GM21526 (cell line): ENCODE data around the gene CCRL2.
"Not testable (repeated sequence)": the region's sequence is repeated elsewhere in the genome, so short reads cannot be mapped to it uniquely, and the experiment has no call there.

Experiments
- ATAC-seq: cut with Tn5 transposase; IDR thresholded peaks from one replicate; pipeline ENCODE4 v1.9.1; 2021; ENCODE audit warnings: moderate library complexity; ENCODE audit not compliant: unreplicated experiment, low FRiP score

CCRL2 gene

DNA sequence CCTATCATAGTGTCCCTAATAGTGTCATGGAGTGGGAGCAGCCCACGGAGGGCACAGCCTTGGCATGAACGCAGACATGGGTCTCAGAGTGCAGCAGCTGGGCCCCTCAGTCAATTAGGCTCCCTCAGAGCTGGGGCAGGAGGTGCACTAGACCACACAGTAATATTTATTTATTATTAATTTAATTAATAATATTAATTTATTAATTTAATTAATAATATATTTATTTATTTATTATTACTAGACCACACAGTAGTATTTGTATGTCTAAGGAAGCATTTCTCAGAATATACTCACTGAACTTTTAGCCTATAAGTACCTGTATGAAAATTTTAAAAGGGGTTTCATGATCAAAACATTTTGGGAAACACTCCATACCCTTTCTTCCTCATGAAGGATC, 5.5 kb upstream of the CCRL2 start:
- no peak for ATAC-seq

DNA sequence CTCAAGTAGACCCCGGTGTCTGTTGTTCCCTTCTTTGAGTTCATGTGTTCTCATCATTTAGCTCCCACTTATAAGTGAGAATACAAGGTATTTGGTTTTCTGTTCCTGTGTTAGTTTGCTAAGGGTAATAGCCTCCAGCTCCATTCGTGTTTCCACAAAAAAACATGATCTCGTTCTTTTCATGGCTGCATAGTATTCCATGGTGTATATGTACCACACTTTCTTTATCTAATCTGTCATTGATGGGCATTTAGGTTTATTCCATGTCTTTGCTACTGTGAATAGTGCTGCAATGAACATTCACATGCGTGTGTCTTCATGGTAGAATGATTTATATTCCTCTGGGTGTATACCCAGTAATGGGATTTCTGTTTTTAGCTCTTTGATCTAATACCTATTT, 4.2 kb upstream of the CCRL2 start:
- not testable (repeated sequence) for ATAC-seq

DNA sequence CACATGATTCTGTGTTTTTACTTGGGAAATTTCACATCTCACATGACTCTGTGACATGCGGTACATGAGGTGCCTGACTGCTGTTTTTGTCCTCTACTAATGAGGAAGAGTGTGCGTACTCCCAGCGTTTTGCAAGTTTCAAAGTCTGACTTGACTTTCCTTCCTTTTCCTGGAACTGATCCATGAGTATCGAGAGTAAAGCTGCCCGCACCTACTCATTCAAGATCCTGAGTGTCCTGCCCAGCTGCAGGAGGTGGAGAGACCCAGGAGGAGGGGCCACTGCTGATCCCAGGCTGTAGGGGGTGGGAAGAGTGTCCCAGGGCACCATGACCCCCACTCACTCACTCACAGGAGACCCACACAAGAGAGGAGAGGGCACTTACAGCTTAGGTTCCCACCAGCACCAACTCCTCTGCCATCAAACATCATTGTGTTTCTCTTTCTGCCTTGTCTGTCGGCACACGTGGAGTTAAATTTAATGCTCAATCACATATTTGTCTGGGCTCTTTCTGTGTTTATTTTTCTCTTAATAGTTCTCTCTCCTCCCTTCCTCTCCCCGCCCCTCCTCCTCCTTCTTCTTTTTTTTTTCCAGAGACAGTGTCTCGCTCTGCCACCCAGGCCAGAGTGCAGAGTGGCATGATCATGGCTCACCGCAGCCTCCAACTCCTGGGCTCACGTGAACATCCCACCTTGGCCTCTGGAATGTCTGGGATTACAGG, 1.6 kb upstream of the CCRL2 start:
- no peak for ATAC-seq

DNA sequence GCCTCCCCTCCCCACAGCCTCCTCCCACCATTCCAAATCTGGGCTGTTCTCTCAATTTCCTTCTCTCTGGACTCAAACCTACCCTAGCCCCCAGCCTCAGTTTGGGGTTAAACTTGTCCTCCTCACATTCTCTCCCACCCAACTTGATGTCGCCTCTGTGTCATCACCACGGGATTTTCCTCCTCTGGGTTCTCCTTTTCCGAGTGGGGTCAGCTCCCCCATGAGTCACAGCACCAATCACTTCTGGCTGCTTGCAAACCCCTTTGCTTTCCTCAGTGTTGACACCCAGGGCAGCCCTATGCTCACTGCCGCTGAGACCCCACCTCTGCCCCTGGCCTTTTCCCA, 644 bp upstream of the CCRL2 start:
- ATAC-seq: no peak

DNA sequence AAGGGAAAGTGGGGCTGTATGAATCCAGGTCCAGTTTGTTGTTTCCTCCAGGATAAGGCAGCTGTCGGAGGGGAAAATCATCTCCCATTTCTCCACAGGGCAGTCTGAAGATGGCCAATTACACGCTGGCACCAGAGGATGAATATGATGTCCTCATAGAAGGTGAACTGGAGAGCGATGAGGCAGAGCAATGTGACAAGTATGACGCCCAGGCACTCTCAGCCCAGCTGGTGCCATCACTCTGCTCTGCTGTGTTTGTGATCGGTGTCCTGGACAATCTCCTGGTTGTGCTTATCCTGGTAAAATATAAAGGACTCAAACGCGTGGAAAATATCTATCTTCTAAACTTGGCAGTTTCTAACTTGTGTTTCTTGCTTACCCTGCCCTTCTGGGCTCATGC, 911 bp downstream of the CCRL2 start:
- no peak for ATAC-seq

DNA sequence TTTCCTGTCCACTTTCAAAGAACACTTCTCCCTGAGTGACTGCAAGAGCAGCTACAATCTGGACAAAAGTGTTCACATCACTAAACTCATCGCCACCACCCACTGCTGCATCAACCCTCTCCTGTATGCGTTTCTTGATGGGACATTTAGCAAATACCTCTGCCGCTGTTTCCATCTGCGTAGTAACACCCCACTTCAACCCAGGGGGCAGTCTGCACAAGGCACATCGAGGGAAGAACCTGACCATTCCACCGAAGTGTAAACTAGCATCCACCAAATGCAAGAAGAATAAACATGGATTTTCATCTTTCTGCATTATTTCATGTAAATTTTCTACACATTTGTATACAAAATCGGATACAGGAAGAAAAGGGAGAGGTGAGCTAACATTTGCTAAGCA, 1.8 kb downstream of the CCRL2 start:
- ATAC-seq: no peak

DNA sequence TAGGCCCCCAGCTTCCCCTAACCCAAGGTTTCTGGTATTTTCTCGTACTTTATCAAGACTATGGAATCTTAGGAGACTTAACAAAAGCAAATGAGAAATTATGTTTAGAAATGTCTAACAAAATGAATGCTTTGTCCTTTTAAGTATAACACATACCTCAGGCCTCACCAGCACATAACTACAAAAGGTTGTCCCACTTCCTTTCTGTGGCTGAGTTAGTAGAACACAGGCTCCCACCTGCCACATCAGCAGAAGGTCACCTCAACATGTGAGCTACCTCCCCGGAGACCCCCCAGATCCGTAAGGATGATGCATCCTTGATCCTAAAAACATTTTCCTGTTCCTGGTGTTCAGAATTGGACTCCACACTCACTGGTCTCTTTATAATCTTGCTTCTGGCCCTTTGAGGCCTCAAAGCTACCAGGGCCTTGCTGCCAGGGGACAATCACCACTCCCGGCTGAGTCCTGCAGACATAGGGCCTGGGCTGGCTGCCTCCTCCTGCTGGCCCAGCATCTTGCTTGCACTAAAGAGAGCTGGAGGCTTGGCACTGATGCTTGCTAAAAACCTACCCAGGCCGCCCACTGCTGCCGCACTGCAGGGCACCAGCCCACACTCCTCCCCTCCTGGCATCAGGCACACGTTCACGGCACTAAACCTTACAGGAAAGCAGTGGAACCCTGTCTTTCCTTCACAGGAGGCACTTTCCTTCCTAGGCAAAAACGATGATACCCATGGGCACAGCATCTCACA, 2.9 kb downstream of the CCRL2 start:
- ATAC-seq: no peak

DNA sequence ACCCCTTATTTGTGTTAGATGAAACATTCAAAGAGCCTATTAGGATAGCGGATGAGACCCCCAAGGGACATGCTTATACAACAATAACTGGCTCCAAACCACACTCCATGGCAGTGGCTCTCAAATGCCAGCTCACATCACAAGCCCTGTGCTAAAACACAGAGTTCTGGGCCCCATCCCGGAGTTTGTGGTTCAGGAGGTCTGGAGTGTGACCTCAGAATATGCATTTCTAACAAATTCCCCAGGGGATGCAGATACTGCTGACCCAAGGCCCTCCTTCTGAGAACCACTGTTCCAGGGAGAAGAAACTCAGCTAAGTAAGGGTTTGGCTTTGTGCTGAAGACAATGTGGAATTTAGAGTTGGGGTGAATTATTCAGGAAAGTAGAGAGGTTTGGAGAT, 3.6 kb downstream of the CCRL2 start:
- ATAC-seq: no peak

DNA sequence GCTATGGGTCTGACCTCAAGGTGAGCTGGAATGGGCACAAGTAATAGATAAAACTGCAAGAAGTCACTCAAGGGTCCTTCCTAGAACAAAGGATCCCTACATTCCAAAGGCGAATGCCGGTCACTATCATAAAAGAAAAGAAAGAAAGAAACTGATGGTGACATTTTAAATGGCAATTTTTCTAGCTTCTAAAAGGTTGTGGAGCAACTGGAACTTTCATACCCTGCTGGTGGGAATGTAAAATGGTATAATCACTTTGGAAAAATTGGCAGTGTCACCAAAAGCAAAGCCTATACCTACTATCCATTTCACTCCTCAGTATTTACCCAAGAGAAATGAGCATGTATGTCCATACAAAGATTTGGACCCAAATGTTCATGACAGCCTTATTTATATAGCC, 4.2 kb downstream of the CCRL2 start:
- no peak for ATAC-seq

DNA sequence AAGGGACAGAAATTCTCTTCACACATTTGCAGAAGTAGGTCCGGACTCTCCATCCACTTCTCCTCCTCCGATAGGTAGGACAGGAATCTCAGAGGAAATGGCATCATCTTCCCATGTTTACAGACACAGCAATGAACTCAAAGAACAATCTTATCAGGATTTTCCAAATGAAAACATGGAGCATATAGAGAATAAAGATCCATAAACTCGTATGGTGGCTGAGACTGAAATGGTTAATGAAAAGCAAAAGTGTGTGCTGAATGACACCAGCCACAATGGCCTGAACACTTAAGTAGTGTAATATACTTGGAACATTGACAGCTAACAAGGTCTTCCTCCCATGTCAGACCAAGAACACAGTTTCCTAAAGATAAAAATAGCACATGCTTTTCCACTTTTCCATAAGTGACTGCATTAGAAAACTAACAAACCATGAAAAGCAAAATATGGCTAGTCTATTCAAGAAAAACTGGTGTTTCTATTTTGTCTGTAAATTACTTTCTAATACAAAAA, 5.8 kb downstream of the CCRL2 start:
- no peak for ATAC-seq

DNA sequence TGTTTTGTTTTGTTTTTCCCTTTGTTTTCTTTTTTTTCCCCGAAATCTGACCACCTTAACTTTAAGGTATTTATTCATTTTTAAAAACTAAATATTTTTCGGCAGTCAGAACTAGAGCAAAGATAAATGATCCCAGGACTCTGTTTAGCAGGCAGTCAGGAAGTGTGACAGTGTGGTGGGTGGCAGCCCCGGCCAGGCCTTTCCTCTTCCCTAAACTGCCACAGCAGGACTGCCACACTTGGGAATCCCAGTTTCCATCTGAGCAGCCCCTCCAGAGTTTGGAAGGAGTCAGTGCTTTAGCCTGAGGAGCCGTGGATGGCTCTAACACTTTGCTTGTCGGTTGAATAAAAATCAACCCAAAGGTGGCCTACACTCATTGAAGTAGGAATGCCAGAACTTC, 6.9 kb downstream of the CCRL2 start:
- ATAC-seq: no peak

DNA sequence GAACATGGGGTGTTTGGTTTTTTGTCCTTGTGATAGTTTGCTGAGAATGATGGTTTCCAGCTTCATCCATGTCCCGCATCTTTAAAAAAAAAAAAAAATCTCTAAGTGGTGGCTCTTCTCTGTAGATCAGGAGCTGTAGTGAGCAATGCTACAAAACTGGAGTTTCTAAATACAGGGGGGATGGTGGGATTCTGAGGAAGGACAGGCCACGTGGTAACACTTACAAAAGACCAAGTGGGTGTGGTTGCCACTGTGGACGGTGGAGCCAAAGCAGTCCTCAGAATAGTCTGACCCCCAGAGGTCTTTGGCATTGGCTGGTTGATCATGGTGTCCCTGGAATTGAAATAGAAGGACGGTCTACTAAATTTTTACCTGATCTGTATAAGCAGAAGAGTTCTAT, 7.7 kb downstream of the CCRL2 start:
- no peak for ATAC-seq

DNA sequence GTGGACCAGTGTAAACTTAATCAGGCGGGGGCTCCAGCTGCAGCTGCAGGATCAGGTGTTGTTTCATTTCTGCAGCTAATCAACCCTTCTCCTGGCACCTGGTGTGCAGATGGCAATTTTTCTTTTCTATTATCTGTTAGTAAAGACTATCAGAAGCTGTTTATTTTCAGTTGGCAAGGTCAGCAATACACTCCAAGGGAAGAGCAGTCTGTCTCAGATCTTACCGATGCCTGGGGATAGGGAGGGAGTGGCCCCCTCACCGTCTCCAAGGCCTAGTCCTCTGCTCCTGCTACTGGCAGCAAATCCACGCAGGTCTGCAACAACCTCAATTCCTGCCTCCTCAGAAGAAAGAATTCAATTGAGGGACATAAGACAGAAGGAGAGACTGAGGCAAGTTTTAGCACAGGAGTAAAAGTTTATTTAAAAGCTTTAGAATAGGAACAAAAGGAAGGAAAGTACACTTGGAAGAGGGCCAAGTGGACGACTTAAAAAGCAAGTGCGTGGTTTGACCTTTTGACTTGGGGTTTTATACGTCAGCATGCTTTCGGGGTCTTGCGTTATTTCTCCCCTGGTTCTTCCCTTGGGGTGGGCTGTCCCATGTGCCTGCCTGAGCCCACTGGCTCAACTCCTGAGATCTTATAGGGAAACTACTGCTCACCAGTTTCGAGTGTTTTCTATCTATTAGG, 9.2 kb downstream of the CCRL2 start:
- ATAC-seq: no peak

DNA sequence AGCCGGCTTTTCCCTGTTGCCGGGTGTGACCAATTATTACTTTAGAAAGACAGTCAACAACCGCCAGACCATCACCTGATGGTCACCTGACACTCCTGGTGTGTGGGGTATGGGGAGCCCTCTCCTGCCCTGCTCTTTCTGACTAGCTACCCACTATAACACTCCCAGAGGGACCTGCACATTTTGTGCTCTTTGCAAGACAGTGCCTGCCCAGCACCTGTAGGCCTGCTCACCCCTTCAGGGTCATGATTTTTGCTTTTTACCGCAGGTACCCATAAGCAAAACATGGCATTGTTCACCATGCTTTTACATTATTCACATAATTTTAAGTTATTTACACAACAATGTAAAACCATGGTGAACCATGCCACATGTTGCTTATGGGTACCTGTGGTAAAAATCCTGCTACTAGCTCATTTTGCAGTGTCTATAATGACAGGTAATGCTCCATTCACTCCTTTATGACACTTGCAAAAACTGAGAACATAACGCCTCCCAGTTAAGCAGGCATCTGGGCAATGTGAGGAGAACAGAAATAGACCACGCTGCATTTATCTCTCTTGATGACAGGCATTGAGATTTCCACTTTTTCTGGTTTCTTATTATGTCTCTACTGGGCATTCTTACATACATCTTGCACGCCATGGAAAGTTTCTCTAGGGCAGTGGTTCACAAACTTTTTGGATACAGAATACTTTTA, 9.9 kb downstream of the CCRL2 start:
- no peak for ATAC-seq

DNA sequence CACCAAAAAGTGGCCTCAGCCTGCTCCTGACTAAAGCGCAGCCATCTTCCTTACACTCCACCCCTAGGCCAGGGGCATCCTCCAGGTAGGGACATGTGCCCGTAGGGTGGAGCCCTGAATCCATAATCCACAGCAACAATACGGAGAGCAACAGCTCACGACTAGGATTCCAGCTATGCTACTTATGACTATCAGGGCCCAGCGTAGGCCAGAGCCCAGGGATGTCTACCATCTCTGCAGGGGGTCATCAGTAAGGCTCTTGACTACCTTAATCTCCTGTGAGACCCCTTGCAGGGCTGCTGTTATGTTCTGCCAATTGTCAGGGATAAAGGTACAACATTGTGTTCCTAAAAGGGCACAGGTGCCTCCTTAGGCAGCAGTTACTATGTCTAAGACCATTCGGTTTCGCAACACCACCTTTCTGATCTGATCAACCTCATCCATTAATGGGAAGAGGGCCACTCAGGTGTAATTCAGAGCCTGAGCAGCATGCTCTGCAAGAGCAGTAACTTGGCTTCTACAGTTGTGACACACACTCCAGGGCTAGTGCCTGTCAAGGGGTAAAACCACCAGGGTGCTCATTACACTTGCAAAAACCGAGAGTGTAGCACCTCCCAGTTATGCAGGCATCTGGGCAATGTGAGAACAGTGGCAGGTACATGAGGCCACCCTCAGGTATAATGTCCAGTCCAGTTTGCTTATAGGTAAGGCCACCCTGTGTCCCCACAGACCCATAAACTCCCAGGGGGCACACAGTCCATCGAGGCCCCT, 11.0 kb downstream of the CCRL2 start:
- no peak for ATAC-seq

DNA sequence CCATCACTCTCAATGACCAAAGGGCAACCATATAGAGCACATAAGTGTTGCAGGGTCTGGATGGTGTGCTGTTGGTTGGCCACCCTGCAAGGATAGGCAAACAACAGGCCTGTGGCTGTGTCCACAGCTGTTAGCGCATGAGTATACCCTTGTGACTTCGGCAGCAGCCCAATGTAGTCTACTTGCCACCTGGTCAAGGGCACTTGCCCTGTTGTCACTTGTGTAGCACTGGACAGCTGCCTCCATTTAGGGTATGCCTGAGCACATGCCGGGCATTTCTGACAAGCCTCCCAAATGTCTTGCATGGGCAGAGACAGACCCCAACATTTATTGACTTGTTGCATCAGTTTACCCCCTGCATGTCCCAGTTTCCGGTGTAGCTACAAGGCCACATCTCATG, 12.8 kb downstream of the CCRL2 start:
- ATAC-seq: no peak

DNA sequence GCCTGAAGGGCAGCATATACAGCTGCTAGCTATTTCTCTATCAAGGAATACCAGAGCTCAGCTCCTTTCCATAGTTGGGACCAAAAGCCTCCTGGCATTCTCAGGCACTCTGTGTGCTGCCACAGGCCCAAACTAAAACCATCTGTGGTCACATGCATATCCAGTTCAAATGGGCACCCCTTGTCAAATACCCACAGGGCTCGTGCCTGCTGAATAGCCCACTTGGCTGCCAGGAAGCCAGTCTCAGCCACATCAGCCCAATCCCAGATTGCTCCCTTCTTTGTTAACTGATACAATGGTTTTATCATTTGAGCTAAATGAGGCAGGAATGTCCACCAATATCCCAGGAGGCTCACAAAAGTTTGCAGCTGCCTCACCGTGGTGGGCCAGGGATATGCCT, 13.9 kb downstream of the CCRL2 start:
- no peak for ATAC-seq

DNA sequence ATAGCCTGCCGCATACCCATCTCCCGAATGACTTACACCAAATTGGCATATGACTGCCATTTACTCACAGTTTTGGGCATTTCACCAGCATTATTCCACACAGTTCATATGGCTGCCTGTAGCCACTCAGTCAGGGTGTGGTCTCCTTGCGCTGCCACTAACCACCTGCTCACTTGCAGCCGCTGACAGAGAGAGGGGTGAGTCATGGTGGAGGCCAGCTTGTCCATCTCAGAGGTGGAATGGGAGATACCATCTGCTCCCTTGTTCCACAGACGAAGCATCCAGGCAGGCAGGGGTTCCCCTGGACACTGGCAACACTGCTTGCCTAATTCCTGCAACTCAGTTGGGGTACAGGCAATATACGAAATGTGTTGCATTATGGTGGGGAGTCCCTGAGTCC, 15.6 kb downstream of the CCRL2 start:
- ATAC-seq: no peak

DNA sequence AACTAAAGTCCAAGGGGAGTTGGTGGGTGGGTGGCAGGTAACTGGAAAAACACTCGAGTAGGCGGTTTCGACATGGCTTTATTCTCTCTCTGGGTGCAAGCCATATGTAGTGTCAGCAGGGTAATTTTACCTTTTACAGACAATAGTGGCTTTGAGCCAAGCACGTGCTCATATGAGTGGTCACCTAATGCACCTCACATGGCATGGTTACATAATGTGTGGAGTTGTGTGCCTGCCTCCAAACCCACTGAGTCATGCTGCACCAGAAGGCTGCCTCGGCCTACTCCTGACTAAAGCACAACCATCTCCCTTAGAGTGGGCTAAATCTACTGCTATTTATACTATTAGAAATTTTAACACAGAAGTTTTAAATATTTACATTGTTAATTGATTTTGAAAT, 16.5 kb downstream of the CCRL2 start:
- ATAC-seq: no peak

DNA sequence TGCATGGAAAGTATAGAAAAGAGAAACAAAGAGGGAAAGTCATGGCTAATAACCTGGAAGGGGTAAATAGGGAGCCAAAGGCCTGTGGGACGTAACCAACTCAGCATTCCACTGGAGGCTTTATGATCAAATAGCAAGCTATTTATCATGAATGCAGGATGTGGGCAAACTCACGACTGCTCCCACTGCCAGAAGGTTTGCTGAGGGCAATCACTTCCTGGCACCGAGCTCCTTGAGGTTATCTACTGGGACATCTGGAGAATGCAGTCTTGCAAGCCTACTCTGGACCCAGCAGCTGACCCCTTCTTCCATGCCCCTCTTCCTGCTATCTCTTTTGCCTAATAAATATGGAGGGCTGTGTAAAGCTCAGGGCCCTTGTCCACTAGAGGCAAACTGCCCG, 19.4 kb downstream of the CCRL2 start:
- ATAC-seq: not testable (repeated sequence)
